HL-60 (cell line): ENCODE data around the gene NSUN6.
"Not testable (repeated sequence)": the region's sequence is repeated elsewhere in the genome, so short reads cannot be mapped to it uniquely, and the experiment has no call there.

Experiments
- DNase-seq, 2 experiments: peaks; one replicate each; pipeline ENCODE4 v3.0.0-alpha.2; 2010 to 2020; ENCODE audit warnings: low read depth in 1 of 2, low spot score in 1 of 2
- H3K27ac ChIP-seq: fragments of 250-450 bp; sonication (Bioruptor Pico); replicated peaks from 2 replicates; pipeline ENCODE4 v1.5.1; 2020; ENCODE audit warnings: mild to moderate bottlenecking, moderate library complexity
- H3K27me3 ChIP-seq: fragments of 250-450 bp; sonication (Bioruptor Pico); 2 replicates; pipeline ENCODE4 v1.5.1; 2021; ENCODE audit warnings: mild to moderate bottlenecking, moderate library complexity; ENCODE audit not compliant: insufficient read depth, poor library complexity, severe bottlenecking
- H3K4me3 ChIP-seq: replicated peaks from 2 replicates; pipeline ENCODE4 v1.5.1; 2011; ENCODE audit warnings: mild to moderate bottlenecking, control low read depth, low read length; ENCODE audit not compliant: insufficient read depth
- CTCF ChIP-seq: IDR thresholded peaks from one replicate; pipeline ENCODE4 v1.5.1; 2011; ENCODE audit warnings: low read length, control low read depth, inconsistent platforms; ENCODE audit not compliant: insufficient read depth
- GABPA ChIP-seq: IDR thresholded peaks from 2 replicates; pipeline ENCODE4 v1.6.1; 2012; ENCODE audit warnings: low read depth
- POLR2AphosphoS5 ChIP-seq: IDR thresholded peaks from 2 replicates; pipeline ENCODE4 v1.6.1; 2012; ENCODE audit warnings: low read depth
- REST ChIP-seq: IDR thresholded peaks from 2 replicates; pipeline ENCODE4 v1.6.1; 2012; ENCODE audit warnings: low read depth; ENCODE audit not compliant: insufficient replicate concordance
- SPI1 ChIP-seq: IDR thresholded peaks from 2 replicates; pipeline ENCODE4 v1.6.1; 2012; ENCODE audit warnings: low read depth, mild to moderate bottlenecking, borderline replicate concordance

Gene NSUN6

GRCh38 chr10:18647151-18647550, 4.2 kb downstream of the NSUN6 start:
- Histone ChIP-seq H3K27me3 (no peaks in the 10 kb centered on the region), H3K4me3 (no peak overlapping the region), H3K27ac (no peak overlapping the region)
- TF ChIP-seq SPI1, result no peak
- no peak for TF ChIP-seq REST
- TF ChIP-seq CTCF, result no peak
- TF ChIP-seq POLR2AphosphoS5, result no peak
- TF ChIP-seq GABPA, result no peak
- DNase-seq, result no peak

GRCh38 chr10:18639719-18640118, 11.7 kb downstream of the NSUN6 start:
- H3K27ac ChIP-seq, H3K4me3 ChIP-seq, H3K27me3 ChIP-seq, DNase-seq: not testable (repeated sequence)

GRCh38 chr10:18637400-18637799, 14.0 kb downstream of the NSUN6 start:
- not testable (repeated sequence) for H3K27me3 ChIP-seq, H3K27ac ChIP-seq, H3K4me3 ChIP-seq, DNase-seq

- no peak for TF ChIP-seq SPI1
- no peak overlapping the region for H3K4me3 ChIP-seq
- H3K27me3 ChIP-seq, result no peaks in the 10 kb centered on the region
- no peak for DNase-seq
- no peak overlapping the region for H3K27ac ChIP-seq
These were observed 15.4 kb downstream of the NSUN6 start for GRCh38 chr10:18635995-18636394.

- not testable (repeated sequence) for H3K27ac ChIP-seq, H3K4me3 ChIP-seq, DNase-seq, H3K27me3 ChIP-seq
These were observed 18.9 kb downstream of the NSUN6 start for GRCh38 chr10:18632500-18632899.

- not testable (repeated sequence) for H3K27ac ChIP-seq, H3K4me3 ChIP-seq, H3K27me3 ChIP-seq, DNase-seq
These were observed 23.9 kb downstream of the NSUN6 start for GRCh38 chr10:18627452-18628018.

GRCh38 chr10:18625886-18626285, 25.5 kb downstream of the NSUN6 start:
- H3K27me3 ChIP-seq, result no peaks in the 10 kb centered on the region
- H3K4me3 ChIP-seq, result no peak overlapping the region
- no peak overlapping the region for H3K27ac ChIP-seq
- TF ChIP-seq POLR2AphosphoS5 (no peak), CTCF (no peak), SPI1 (no peak), REST (no peak), GABPA (no peak)
- DNase-seq, result no peak

GRCh38 chr10:18623671-18624070, 27.7 kb downstream of the NSUN6 start:
- H3K4me3 ChIP-seq, H3K27ac ChIP-seq, DNase-seq, H3K27me3 ChIP-seq: not testable (repeated sequence)
